Duodenal mucosa (tissue), 2 donors: ENCODE data around the gene ELAVL2.

ENCODE experiments used
- H3K27ac ChIP-seq: one replicate; pipeline ENCODE4 v1.7.0; 2013; ENCODE audit warnings: low read depth, low read length
- H3K27me3 ChIP-seq, 2 donors: one replicate each; pipeline ENCODE4 v1.7.0; 2013; ENCODE audit warnings: low read length in 2 of 2, control low read depth in 1 of 2; ENCODE audit not compliant: insufficient read depth in 2 of 2, control insufficient read depth in 1 of 2
- H3K36me3 ChIP-seq, 2 donors: one replicate each; pipeline ENCODE4 v1.7.0; 2013; ENCODE audit warnings: low read length in 2 of 2, control low read depth in 1 of 2; ENCODE audit not compliant: insufficient read depth in 2 of 2, control insufficient read depth in 1 of 2
- H3K4me1 ChIP-seq, 2 donors: one replicate each; pipeline ENCODE4 v1.7.0; 2013; ENCODE audit warnings: low read length in 2 of 2, control low read depth in 1 of 2; ENCODE audit not compliant: insufficient read depth in 2 of 2, control insufficient read depth in 1 of 2
- H3K4me3 ChIP-seq, 2 donors: one replicate each; pipeline ENCODE4 v1.7.0; 2013; ENCODE audit warnings: low read length in 2 of 2, low read depth in 1 of 2
- H3K9ac ChIP-seq, 2 donors: one replicate each; pipeline ENCODE4 v1.7.0; 2013; ENCODE audit warnings: low read length in 2 of 2, low read depth in 1 of 2
- H3K9me3 ChIP-seq, 2 donors: one replicate each; pipeline ENCODE4 v1.7.0; 2013; ENCODE audit warnings: low read length in 2 of 2, control low read depth in 1 of 2; ENCODE audit not compliant: control insufficient read depth in 1 of 2

Gene ELAVL2

DNA sequence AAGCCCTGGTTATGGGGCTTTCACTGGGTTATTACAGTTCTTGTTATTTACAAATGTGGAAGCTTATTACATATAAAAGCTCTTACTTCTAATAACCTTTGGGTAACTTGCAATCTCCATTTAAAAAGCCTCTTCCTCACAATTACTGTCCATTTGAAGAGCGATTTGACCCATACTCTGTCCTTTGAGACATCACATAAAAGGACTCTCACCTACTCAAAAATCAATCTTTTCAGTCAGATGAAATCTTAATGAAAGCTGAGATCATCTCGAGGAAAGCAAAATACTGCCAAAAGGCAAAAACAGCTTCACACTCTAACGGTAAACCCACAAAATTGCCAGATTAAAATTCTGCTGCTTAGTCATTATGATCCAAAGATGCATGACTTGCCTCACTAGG is 29.8 kb downstream of the ELAVL2 start:
- no peaks in the 10 kb centered on the region for H3K27me3 ChIP-seq
- H3K4me1 ChIP-seq: no peaks in the 10 kb centered on the region
- no peak overlapping the region for H3K27ac ChIP-seq
- H3K9me3 ChIP-seq: peaks cover 0 to 2% of the 10 kb centered on the region in 2 donors
- no peak overlapping the region for H3K9ac ChIP-seq
- H3K36me3 ChIP-seq: no peaks in the 10 kb centered on the region
- no peak overlapping the region for H3K4me3 ChIP-seq

DNA sequence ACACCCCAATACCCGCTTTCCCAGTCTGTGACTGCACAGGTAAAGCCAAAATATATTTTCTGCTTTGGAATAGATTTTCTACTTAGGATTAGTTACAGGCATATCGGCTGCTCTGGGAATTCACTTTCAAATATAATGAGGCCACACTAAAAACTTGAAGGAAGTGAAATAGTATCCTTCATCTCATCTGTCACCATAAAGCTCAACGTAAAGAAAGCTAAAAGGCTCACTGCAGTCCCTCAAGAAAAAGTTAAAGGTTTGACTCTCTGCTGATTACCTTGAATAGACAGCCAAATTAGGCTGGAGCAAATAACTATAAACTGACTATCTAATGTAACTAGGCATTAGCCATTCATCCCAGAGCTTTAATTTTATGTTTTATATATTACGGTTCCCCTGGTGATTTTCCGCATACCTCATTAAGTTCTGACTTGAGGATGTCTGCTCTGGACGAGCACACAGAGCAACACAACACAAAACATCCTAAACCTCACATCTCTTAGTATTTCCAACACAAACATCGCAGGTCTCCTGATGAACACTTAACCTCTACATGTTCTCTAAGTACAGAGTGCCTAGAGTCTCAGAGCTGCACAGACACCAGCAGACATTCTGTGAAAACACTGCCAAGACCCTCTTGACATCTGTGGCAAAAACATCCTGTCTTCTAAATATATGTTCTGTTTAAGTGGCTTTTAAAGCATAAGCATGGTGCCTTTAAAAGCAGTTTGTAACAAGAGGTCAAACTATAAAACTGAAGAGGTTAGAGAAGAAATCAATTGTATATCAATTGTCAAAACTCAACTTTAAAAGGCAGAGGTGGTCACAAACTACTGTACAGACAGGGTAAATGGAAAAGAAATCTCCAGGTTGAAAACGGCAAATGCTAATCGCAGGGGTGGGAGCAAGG is 35.4 kb downstream of the ELAVL2 start:
- no peaks in the 10 kb centered on the region for H3K36me3 ChIP-seq
- H3K27me3 ChIP-seq: no peaks in the 10 kb centered on the region
- H3K4me3 ChIP-seq: no peak overlapping the region
- no peaks in the 10 kb centered on the region for H3K9me3 ChIP-seq
- H3K27ac ChIP-seq: no peak overlapping the region
- no peaks in the 10 kb centered on the region for H3K4me1 ChIP-seq
- H3K9ac ChIP-seq: no peak overlapping the region

DNA sequence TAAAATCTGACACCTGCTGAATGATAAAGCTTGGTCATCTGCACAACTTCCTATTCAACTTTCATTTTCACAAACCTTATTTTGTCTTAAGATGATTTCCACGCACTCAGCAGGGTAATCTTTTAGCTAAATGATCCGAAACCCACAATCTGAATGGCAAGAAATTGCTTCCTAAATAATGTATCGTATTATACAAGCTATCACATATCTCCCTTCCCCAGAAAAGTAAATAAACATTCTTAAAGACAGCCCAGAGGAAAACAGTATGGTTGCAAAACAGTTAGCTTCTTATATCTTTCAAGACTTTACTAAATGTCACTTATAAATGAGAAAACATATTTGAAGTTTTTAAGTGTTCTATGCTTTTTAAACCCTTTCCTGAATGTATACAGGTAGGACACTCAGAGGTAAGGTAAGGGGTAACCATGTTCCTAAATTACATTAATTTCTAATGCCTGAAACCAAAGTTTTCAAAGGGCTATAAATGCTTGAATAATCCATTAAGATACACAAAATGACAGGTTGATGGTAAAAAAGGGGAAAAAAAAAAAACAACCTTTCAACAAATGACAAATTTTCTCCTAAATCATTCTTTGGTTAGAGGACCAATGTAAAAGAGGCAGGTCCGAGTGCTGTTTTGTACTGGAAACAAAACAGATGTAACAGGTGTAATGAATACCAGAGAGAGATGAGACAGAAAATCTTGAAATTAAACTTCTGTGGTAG is 36.3 kb downstream of the ELAVL2 start:
- no peaks in the 10 kb centered on the region for H3K36me3 ChIP-seq
- no peak overlapping the region for H3K4me3 ChIP-seq
- no peak overlapping the region for H3K9ac ChIP-seq
- no peaks in the 10 kb centered on the region for H3K9me3 ChIP-seq
- H3K4me1 ChIP-seq: no peaks in the 10 kb centered on the region
- H3K27me3 ChIP-seq: no peaks in the 10 kb centered on the region
- no peak overlapping the region for H3K27ac ChIP-seq

DNA sequence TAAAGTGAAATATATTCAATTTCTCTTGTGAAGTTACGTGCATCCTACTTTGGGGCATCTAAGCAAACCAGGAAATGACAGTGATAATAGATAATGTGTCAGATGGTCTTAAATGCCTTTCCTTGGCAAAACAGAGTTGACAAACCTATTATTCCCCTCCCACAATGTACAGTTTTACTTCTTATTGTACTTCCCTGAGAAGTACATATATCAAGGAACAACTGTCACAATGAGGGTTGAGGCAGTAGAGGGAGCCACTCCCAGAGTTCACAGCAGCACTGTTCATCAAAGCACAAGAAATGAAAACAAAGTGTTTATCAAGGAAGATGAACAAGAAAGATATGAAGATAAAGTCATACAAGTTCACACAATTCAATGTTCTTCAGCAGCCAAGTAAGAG is 41.1 kb downstream of the ELAVL2 start:
- H3K4me3 ChIP-seq: no peak overlapping the region
- H3K27ac ChIP-seq: no peak overlapping the region
- no peak overlapping the region for H3K9ac ChIP-seq
- H3K9me3 ChIP-seq: no peaks in the 10 kb centered on the region
- H3K27me3 ChIP-seq: no peaks in the 10 kb centered on the region
- no peaks in the 10 kb centered on the region for H3K4me1 ChIP-seq
- H3K36me3 ChIP-seq: no peaks in the 10 kb centered on the region

DNA sequence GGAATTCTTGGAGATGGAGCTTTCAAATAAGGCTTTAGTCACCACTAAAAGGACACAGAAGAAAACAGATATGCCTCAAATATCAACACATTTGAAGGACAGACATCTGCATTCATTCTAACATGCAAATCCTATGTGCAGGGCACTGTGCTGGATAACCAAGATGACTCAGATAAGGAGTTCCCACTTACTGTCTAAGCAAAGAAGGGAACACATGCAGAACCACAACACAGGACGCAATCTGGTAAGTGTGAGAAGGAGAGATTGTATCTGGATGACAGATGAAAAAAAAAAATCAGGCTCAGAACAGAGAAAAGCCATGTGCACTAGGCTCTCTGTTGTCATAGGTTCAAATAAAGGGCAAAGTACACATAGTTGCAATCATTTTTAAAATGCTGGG is 42.5 kb downstream of the ELAVL2 start:
- H3K9ac ChIP-seq: no peak overlapping the region
- H3K27me3 ChIP-seq: no peaks in the 10 kb centered on the region
- H3K27ac ChIP-seq: no peak overlapping the region
- H3K9me3 ChIP-seq: no peaks in the 10 kb centered on the region
- H3K36me3 ChIP-seq: no peaks in the 10 kb centered on the region
- no peak overlapping the region for H3K4me3 ChIP-seq
- no peaks in the 10 kb centered on the region for H3K4me1 ChIP-seq

DNA sequence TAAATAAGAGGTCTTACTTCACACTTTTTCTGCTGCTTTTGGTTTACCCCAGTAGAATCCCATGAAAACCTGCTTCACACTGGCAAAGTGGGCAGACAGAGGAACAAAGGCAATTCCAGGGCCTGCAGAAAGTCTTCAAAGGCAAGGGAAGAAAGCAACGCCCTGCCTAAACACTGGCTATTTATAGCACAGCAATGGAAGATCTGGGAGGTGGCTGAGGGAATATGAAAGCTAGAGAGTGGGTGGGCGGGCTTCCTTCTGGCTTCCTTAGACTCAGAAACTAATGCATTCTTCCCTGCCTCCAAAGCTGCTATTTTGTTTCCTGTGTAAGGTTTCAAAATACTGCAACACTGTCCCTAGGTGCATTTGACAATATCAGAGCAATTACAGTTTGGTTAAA is 46.8 kb downstream of the ELAVL2 start:
- Histone ChIP-seq H3K4me3 (no peak overlapping the region), H3K9me3 (peaks cover 0 to 6% of the 10 kb centered on the region in 2 donors), H3K9ac (no peak overlapping the region)

DNA sequence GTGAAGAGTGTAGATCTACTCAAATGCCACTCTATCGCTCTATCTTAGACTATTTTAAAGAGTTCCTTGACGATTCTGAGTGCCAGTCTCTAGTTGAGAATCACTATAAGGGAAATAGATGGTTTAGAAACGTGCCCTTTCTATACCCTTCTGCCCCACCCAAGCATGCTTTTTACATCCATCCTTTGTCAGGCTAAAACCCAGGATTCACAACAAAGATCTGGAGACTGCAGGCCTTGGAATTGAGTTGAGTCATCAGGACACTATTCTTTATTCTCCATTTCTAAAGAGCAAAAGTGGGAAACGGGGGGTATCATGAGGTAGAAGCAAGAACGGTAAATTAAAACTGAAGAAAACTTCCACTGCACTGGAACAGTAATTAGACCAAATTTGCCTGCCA is 48.7 kb downstream of the ELAVL2 start:
- Histone ChIP-seq H3K27ac (no peak overlapping the region), H3K4me3 (no peak overlapping the region), H3K9ac (no peak overlapping the region), H3K9me3 (peaks cover 0 to 6% of the 10 kb centered on the region in 2 donors), H3K4me1 (no peaks in the 10 kb centered on the region), H3K27me3 (no peaks in the 10 kb centered on the region), H3K36me3 (no peaks in the 10 kb centered on the region)

More for the DNA sequence above, 46.8 kb downstream of the ELAVL2 start:
- Histone ChIP-seq H3K4me1 (no peaks in the 10 kb centered on the region), H3K36me3 (no peaks in the 10 kb centered on the region), H3K27me3 (no peaks in the 10 kb centered on the region), H3K27ac (no peak overlapping the region)

DNA sequence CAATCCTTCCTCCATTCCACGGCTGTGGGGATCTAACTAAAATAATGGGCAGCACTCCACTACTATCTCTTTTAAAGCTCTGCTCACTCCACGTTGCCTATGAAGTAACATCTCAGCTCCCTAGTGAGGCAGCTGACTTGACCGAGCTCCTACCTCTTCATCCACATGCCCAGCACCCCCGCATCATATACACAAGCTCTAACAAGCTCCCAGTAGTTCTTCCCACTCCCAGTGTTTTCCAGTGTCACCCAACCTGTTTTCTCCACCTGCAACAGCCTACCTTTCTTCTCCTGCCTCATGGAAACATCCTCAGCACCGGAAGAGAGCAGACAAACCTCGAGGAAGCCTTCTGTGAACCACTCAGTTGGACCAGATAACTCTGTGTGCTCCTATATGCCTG is 50.5 kb downstream of the ELAVL2 start:
- peaks cover 0 to 6% of the 10 kb centered on the region in 2 donors for H3K9me3 ChIP-seq
- no peak overlapping the region for H3K27ac ChIP-seq
- H3K4me1 ChIP-seq: no peaks in the 10 kb centered on the region
- H3K9ac ChIP-seq: no peak overlapping the region
- H3K4me3 ChIP-seq: no peak overlapping the region
- H3K36me3 ChIP-seq: no peaks in the 10 kb centered on the region
- H3K27me3 ChIP-seq: no peaks in the 10 kb centered on the region

DNA sequence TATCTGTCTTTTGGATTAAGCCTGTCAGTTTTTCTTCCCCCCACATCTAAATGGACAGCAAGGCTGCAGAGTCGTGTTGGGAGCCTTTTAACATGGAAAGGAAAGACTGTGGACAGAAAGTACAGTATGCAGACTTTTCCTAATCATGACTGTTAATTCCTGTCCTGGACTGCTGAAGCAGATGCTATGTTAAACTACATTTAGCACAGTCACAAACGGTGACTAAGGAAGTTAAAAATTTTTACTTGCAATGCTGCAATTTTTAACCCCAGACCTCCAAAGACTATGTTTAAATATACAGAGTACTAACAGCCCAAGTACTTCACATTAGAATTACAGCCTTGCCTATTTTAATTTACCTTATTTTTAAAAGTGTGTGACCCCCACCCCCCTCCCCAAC is 51.8 kb downstream of the ELAVL2 start:
- H3K9ac ChIP-seq: no peak overlapping the region
- no peak overlapping the region for H3K27ac ChIP-seq
- no peaks in the 10 kb centered on the region for H3K27me3 ChIP-seq
- no peak overlapping the region for H3K4me3 ChIP-seq
- H3K4me1 ChIP-seq: no peaks in the 10 kb centered on the region
- peaks cover 0 to 6% of the 10 kb centered on the region in 2 donors for H3K9me3 ChIP-seq
- no peaks in the 10 kb centered on the region for H3K36me3 ChIP-seq

DNA sequence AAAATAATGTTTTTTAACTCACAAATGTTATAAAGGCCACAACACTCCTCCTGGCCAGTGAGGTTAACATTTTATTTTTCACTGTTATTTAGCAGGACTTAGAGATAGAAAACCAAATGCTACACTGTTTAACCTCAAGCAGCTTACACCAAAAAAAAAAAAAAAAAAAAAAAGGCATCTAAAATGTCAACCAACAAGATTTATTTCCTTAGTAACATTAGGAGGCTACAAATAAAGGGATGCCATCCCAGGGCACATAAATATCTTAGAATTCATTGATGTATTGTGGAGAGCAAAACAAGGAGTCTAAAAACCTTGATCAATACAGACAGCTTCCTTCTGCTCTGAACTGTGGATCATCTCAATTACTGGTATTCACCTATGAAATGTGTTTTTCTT is 53.7 kb downstream of the ELAVL2 start:
- Histone ChIP-seq H3K9ac (no peak overlapping the region), H3K36me3 (no peaks in the 10 kb centered on the region), H3K9me3 (peaks cover 0 to 3% of the 10 kb centered on the region in 2 donors), H3K27me3 (no peaks in the 10 kb centered on the region), H3K4me1 (no peaks in the 10 kb centered on the region), H3K4me3 (no peak overlapping the region), H3K27ac (no peak overlapping the region)
